ENCODE results near the gene SEMA3E. TPM values are rescaled to one million over a fixed set of nuclear protein-coding genes. Genes with fewer than 3 reads are reported as not detected.

Gene SEMA3E
- total RNA-seq, 1 donor from 2014 or later, result 0.27 TPM

DNA sequence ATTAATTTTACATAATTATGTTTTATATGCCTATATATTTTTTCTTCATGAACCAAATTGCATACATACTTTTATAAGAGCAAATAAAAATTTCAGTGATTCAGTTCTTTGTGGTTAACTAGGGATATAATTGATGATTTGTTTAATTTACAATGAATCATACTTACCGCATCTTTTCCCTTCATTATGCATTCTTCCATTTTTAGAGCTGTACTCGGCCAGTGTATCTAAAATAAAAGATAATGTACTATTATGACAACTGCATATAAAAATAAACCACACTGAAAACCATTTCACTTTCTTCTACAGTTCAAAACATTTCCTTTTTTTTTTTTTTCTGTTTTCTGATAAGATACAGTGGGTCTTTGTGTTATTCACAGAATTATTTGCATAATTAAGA, 179.9 kb downstream of the SEMA3E start:
- no peak for DNase-seq
- intact Hi-C loops (cut with micrococcal nuclease), result no loop called here
- Histone ChIP-seq H3K27ac (replicated peaks) (no peak overlapping the region), H3K4me1 (peaks cover 4% of the 10 kb centered on the region), H3K9me3 (replicated peaks) (no peaks in the 10 kb centered on the region), H3K4me3 (no peak overlapping the region), H3K36me3 (no peaks in the 10 kb centered on the region), H3K27me3 (ENCODE audit: low read depth) (no peaks in the 10 kb centered on the region)
- TF ChIP-seq, protein P1, sequence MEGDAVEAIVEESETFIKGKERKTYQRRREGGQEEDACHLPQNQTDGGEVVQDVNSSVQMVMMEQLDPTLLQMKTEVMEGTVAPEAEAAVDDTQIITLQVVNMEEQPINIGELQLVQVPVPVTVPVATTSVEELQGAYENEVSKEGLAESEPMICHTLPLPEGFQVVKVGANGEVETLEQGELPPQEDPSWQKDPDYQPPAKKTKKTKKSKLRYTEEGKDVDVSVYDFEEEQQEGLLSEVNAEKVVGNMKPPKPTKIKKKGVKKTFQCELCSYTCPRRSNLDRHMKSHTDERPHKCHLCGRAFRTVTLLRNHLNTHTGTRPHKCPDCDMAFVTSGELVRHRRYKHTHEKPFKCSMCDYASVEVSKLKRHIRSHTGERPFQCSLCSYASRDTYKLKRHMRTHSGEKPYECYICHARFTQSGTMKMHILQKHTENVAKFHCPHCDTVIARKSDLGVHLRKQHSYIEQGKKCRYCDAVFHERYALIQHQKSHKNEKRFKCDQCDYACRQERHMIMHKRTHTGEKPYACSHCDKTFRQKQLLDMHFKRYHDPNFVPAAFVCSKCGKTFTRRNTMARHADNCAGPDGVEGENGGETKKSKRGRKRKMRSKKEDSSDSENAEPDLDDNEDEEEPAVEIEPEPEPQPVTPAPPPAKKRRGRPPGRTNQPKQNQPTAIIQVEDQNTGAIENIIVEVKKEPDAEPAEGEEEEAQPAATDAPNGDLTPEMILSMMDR (IDR thresholded peaks at IDR 0.05; ENCODE audit: borderline replicate concordance), result no peak

DNA sequence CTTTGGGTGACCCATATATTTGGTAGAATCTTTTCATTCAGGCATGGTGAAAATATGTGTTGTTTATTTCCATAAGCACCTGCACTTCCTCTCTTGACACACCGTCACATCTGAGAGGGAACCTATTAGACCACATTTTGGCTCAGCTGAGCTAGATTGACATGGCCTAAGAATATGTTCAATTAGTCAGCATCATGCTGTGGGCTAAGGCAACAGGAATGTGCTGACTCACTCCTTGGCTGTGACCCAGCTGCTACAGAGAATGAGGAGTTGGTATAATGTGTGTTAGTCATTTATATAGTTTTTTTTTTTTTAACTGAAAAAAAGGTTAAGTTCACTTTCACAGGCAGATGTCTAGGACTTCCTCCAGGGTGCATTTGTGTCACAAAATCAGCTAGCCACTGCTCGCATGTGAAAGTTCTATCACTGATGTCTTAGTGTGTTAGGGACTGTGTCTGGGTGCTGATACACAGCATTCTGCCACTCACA, 180.6 kb downstream of the SEMA3E start:
- TF ChIP-seq, protein P1 (IDR thresholded peaks at IDR 0.05; ENCODE audit: borderline replicate concordance), result no peak
- intact Hi-C loops (cut with micrococcal nuclease), result no loop called here

DNA sequence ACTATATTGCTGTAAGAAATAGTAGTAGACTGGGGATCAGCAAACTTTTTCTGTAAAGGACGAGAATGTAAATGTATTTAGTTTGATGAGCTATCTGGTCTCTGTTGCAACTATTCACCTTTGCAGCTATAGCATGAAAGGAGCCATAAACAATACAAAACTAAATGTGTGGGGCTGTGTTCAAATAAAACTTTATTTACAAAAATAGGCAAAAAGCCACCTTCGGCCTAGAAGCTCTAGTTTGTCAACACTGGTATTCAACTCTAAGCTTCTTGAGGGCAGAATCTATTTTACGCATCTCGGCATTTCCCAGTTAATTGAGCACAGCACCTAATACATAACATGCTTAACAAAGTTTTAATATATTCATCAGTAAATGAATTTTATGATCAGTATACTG, 181.4 kb downstream of the SEMA3E start:
- Histone ChIP-seq H3K4me3 (no peak overlapping the region), H3K27ac (replicated peaks) (no peak overlapping the region), H3K4me1 (peaks cover 4% of the 10 kb centered on the region), H3K9me3 (replicated peaks) (no peaks in the 10 kb centered on the region), H3K36me3 (no peaks in the 10 kb centered on the region), H3K27me3 (ENCODE audit: low read depth) (no peaks in the 10 kb centered on the region)
- intact Hi-C loops (cut with micrococcal nuclease), result no loop called here
- no peak for DNase-seq
- TF ChIP-seq, protein P1 (IDR thresholded peaks at IDR 0.05; ENCODE audit: borderline replicate concordance), result no peak

More for the DNA sequence above, 180.6 kb downstream of the SEMA3E start:
- H3K27me3 ChIP-seq (ENCODE audit: low read depth), result no peaks in the 10 kb centered on the region
- no peaks in the 10 kb centered on the region for H3K36me3 ChIP-seq
- no peak overlapping the region for H3K4me3 ChIP-seq
- H3K4me1 ChIP-seq, result peaks cover 4% of the 10 kb centered on the region
- no peak overlapping the region for H3K27ac ChIP-seq (replicated peaks)
- H3K9me3 ChIP-seq (replicated peaks), result no peaks in the 10 kb centered on the region
- peak; percentile 51 for DNase-seq

DNA sequence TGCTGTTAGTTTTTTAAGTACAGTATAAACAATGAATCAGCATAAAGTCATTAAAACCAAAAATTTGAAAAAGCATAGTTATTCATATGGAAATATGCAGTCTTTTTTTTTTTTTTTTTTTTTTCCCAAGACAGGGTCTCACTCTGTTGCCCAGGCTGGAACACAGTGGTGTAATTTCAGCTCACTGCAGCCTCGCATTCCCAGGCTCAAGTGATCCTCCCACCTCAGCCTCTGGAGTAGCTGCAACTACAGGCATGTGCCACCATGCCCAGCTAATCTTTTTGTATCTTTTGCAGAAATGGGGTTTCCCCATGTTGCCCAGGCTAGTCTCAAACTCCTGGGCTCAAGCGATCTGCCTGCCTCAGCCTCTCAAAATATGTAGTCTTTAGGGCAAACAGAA, 182.0 kb downstream of the SEMA3E start:
- Histone ChIP-seq H3K4me3 (no peak overlapping the region), H3K36me3 (no peaks in the 10 kb centered on the region), H3K27ac (replicated peaks) (no peak overlapping the region), H3K27me3 (ENCODE audit: low read depth) (no peaks in the 10 kb centered on the region), H3K9me3 (replicated peaks) (no peaks in the 10 kb centered on the region), H3K4me1 (peaks cover 4% of the 10 kb centered on the region)
- intact Hi-C loops (cut with micrococcal nuclease), result no loop called here
- no peak for DNase-seq
- TF ChIP-seq, protein P1 (IDR thresholded peaks at IDR 0.05; ENCODE audit: borderline replicate concordance), result no peak

DNA sequence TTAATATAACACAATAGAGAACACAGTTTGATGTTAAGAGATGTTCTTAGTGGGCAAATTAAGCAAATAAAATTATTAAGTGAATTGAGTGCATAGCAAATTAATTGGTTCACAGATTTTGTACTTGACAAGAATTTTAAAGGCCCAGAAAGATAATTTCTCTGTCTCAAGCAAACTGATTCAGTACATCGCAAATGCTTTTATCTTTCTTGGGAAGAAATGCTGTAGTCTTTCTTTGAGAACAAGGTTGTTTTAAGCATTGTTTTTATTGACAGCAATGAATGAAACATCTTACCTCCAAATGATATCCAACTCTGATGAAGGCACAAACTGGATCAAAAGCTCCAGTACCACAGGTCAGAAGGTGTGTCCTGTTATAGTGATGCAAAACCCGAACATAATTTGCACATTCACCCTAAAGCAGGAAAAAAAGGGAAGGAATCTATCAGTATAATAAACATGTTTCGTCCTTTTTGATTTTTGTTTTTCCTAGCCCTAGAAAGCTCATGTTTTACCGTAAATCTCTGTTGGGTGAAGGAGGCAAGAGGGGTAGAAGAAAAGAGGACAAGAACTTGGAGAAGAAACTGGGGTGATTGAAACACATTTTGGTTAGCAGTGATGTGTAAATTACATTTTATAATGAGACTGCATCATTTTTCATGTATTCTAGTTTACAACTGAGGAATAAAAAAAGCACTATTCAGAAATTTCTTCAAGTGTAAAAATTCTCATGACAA, 182.6 kb downstream of the SEMA3E start:
- H3K36me3 ChIP-seq, result no peaks in the 10 kb centered on the region
- peaks cover 4% of the 10 kb centered on the region for H3K4me1 ChIP-seq
- no peak for DNase-seq
- TF ChIP-seq, protein P1 (IDR thresholded peaks at IDR 0.05; ENCODE audit: borderline replicate concordance), result no peak
- intact Hi-C loops (cut with micrococcal nuclease), result no loop called here
- H3K27me3 ChIP-seq (ENCODE audit: low read depth), result no peaks in the 10 kb centered on the region
- no peaks in the 10 kb centered on the region for H3K9me3 ChIP-seq (replicated peaks)
- no peak overlapping the region for H3K27ac ChIP-seq (replicated peaks)
- H3K4me3 ChIP-seq, result no peak overlapping the region

All from left ventricle myocardium inferior (tissue), 1 donor.